ENCODE results near the gene DENND1B.

DNA sequence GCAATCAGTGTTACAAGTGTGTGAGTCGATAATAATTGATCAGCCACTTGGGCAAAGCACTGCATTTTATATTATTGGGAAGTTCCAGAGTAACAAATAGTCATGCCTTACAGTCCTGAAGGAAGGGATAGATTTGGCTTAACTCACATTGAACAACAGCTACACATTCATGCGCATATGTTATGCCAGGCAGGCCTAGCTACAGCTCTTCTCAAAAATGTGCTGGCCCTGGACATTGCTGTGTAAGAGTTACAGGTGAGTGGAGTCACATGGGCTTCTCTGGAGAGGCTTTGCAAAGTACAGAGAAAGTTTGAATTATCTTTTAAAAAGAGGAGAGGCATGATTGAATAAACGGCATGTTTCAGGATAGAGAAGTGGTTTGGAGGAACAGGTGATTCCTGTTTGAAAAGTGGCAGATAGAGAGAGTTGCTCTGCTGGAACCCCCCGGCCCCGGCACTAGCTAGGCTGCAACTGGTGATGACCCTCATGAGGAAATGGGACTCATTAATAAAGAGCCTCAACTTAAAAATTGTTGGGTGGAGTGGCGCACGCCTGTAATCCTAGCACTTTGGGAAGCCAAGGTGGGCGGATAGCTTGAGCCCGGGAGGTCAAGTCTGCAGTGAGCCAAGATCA lies 306.6 kb downstream of the DENND1B start:
- no peak for TF ChIP-seq CTCF (IDR thresholded peaks at IDR 0.05; ENCODE audit: borderline replicate concordance, extremely low read depth, low read length, poor library complexity, severe bottlenecking)
- no peak for TF ChIP-seq EZH2 (IDR thresholded peaks at IDR 0.05; ENCODE audit: borderline replicate concordance, low read depth, low read length, severe bottlenecking)
